HG03575 (cell line): ENCODE results near the gene ASTN2.
"Not testable (repeated sequence)": the region's sequence is repeated elsewhere in the genome, so short reads cannot be mapped to it uniquely, and the experiment has no call there.

ENCODE experiments used
- ATAC-seq: cut with Tn5 transposase; IDR thresholded peaks from one replicate; pipeline ENCODE4 v1.9.1; 2021; ENCODE audit not compliant: unreplicated experiment, insufficient number of reproducible peaks, low FRiP score; ENCODE audit errors: extremely low read depth

Gene ASTN2

GRCh38 chr9:116934131-116934530 is 480.7 kb downstream of the ASTN2 start:
- no peak for ATAC-seq

GRCh38 chr9:116933251-116933650 is 481.6 kb downstream of the ASTN2 start:
- ATAC-seq, result no peak

- no peak for ATAC-seq
These were observed 485.2 kb downstream of the ASTN2 start for GRCh38 chr9:116929621-116930020.

- no peak for ATAC-seq
These were observed 486.0 kb downstream of the ASTN2 start for GRCh38 chr9:116928884-116929283.

GRCh38 chr9:116928289-116928688 is 486.6 kb downstream of the ASTN2 start:
- ATAC-seq, result no peak

- ATAC-seq, result no peak
These were observed 487.1 kb downstream of the ASTN2 start for GRCh38 chr9:116927726-116928125.

- ATAC-seq, result no peak
These were observed 489.7 kb downstream of the ASTN2 start for GRCh38 chr9:116925121-116925520.

GRCh38 chr9:116924462-116925110 is 490.3 kb downstream of the ASTN2 start:
- no peak for ATAC-seq

GRCh38 chr9:116917895-116918508 is 496.9 kb downstream of the ASTN2 start:
- ATAC-seq, result not testable (repeated sequence)

- no peak for ATAC-seq
These were observed 501.3 kb downstream of the ASTN2 start for GRCh38 chr9:116913536-116913935.

GRCh38 chr9:116910201-116910600 is 504.7 kb downstream of the ASTN2 start:
- ATAC-seq, result no peak

- no peak for ATAC-seq
These were observed 506.9 kb downstream of the ASTN2 start for GRCh38 chr9:116907989-116908388.

GRCh38 chr9:116905171-116905588 is 509.7 kb downstream of the ASTN2 start:
- ATAC-seq, result no peak

GRCh38 chr9:116904165-116904564 is 510.7 kb downstream of the ASTN2 start:
- ATAC-seq, result no peak

GRCh38 chr9:116901260-116901659 is 513.6 kb downstream of the ASTN2 start:
- ATAC-seq, result no peak

GRCh38 chr9:116900543-116900942 is 514.3 kb downstream of the ASTN2 start:
- no peak for ATAC-seq

GRCh38 chr9:116900007-116900367 is 514.9 kb downstream of the ASTN2 start:
- ATAC-seq, result no peak

- ATAC-seq, result no peak
These were observed 515.4 kb downstream of the ASTN2 start for GRCh38 chr9:116899337-116900006.

GRCh38 chr9:116898131-116898530 is 516.7 kb downstream of the ASTN2 start:
- ATAC-seq, result not testable (repeated sequence)

GRCh38 chr9:116897201-116897600 is 517.7 kb downstream of the ASTN2 start:
- no peak for ATAC-seq
